Hindlimb muscle (tissue), 1 donor: ENCODE results near the gene ERICH3. TPM values are rescaled to one million over a fixed set of nuclear protein-coding genes. Genes with fewer than 3 reads are reported as not detected.

Experiments used
- DNase-seq: peaks from one replicate; pipeline ENCODE4 v3.0.0-alpha.2; 2013
- polyA plus RNA-seq: library from polyadenylated mRNA; unstranded; fragments of 120-200 nt; gene quantifications from one replicate; pipeline ENCODE4 v1.2.1, GENCODE V29; 2013; ENCODE audit not compliant: insufficient read length

Gene ERICH3, protein sequence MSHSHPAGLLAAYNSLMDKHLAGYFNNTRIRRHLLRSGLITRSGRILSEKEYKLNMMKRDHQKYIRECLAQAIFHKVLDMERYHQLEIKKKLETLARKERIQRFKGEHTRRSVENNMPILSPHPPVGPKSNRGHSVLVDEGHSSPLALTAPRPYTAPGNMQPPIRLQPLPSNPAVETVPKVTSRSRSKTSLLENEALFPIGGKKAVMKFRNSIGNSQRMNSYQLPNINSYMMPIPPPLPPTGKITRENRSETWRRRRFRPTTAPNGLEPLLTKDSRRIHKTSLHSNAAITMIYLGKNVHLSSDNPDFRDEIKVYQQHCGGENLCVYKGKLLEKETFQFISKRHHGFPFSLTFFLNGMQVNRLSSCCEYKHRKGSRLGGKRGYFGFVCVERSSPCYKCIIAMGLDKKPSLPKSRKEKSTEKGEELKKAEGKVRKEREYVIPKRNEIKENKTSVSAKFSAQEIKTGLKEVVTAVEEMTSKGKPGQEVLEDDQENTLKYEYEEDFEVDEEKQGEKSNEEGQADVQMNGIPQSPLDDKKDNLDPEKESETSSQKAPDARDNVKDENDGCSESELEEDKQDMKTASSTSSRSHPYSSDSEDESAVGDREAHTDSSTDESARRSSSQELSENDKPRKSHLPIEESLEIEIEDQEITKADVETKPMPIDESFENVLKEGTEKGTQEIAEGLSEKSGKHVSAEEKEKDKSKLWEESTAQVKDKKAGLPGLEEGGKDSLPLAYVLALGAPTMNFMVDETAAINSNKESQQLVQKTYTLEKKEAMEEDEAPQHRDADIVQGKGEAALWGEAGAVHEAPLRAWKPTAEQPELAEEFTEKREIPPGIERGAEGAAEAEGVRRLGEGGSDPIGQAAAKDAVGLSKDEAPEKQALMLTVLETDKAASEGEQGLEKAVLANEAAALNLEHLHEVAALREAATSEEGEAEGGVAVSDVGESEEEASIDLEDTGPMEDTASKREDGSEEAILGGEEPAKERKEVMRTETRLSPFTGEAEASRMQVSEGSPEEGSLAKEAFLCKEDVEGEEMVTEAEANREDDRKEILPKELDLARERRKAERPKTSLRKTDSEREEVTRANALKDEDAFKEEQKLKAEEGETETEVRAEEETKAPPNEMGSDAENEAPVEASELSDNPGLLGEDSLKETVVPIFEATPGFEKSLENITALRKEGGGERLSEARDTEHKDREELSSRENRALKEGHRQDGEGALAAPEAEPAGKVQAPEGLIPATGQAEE (N-terminal part only)
- 0.08 TPM for polyA plus RNA-seq

DNA sequence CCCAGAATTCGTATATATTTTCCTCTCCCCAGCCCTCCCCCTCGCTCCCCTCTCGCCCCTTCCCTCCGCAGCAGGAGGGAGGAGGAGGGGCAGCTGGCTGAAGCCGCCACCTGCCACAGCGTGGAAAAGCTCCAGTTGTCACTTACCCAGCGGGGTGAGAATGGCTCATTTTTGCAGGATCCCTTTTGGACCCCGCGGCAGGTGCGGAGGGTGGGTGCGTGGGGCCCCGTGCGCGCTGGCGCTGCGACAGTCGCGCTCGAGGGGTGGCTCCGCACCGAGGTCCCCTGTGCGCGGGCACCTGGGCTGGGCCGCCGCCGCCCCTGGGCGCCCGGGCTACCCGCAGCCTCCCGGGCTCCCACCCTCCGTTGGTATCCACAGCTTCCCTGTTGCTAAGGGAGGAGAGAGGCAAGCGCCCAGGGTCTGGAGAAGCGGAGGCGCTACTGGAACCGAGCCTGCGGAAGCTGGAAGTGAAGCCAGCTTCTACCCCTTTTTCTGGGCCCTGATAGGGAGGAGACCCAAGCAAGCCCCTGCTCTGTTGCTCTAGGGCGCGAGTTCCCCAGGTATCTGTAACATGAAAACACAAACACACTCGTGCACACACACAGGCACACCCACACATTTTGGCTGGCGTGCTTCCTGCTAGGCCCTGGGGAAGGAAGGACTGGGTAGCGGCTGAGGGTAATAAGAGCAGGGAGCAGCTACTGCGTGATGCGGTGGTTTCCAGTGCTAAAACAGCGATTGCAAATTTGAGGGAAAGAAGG, at the start of gene ERICH3:
ERICH3 (minus strand) TSS at position 442 of the 761 bp plus-strand sequence; CDS start at position 169, 273 bp downstream.
- DNase-seq, result peak; percentile 14

DNA sequence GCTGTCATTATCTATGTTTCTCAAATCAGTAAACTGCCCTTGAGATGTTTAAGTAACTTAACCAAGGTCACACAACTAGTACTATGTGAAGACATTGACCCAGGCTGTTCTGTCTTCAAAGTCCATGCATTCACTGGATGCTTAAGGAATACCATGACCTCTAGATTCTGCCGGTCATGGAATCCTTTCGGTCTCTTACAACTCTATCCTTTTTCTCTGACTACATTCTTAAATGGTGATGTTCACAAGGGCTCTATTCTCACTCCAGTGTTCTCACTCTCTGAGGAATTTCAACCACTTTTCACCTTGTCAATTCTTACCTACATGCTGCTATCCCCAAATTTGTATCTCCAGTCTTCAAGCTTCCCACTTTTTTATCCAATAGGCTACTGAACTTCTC, 44.0 kb upstream of the ERICH3 start:
- no peak for DNase-seq

DNA sequence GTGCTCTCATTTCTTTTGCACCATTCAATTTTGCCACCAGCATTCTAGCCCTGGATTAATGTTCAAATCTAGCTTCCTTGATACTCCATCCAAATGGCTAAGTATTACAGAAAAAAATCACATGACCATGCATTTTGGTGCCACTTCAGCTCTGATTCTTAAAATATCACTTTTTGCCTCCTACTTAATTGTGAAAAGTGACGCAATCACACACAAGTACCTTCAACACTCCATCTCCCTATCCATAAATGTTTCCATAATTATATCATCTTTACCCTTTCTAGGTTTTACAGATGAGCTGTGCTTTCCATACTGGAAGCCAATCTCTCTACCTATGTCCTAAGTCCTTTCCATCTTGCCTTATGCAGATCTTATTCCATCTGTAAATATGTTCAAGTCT, 43.2 kb upstream of the ERICH3 start:
- no peak for DNase-seq

DNA sequence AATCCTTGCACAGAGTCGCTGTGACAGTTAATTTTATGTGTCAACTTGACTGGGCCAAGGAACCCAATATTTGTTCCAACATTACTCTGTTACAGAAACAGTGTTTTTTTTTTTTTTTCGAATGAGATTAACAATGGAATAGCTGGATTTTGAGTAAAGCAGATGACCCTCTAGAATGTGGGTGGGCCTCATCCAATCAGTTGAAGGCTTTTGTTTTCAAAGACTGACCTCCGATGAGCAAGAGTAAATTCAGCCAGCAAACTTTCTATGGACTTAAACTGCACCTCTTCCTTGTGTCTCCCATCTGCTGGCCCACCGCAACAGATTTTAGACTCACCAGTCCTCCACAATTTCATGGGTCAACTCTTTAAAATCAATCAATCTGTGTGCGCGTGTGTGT, 42.2 kb upstream of the ERICH3 start:
- no peak for DNase-seq

DNA sequence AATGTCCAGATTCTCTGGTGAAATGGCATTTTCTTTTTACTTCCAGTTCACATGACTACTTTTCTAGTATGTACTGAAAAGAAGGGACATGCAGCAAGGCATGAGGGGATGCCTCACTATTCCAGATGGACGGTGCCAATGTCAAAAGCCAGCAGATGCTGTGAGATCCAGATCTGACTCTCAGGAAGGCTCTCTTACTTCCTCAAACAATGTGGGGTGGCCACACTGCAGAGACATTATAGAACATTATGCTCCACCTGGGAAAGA, 41.6 kb upstream of the ERICH3 start:
- DNase-seq, result no peak

DNA sequence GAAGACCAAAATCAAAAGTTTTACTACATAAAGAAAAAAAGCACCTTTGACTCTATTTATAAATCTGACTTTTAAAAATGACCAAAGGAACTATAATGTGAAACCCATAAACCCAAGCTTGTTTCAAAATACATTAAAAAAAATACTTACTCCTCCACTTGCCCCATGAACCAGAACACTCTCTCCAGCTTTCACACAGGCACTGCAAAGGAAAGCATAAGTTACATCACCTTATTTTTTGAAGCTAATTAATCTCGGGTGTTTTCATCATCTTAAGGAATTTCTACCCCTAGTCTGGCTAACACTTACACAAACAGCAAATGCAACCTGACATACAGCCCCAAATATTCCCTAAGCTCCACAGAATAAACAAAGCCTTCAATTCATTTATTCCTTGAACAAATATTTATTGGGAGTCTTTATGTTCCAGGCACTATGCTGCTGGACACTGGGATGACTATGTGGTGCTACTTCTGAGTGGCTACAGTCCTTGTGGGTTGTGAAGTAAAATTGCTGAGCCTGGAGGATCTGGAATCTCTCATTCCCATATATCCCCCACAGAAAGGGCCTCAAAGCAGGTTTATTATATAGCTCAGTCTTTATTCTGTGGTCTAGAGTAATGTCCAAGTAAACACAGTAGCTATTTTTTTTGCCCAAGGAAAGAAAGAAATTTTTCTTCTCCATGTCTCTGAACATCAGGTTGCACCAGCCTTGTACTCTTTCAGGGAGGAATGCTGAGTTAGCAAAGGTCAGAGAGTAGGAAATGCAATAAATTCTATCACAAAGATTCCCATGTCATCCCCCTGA, 41.0 kb upstream of the ERICH3 start:
- no peak for DNase-seq

DNA sequence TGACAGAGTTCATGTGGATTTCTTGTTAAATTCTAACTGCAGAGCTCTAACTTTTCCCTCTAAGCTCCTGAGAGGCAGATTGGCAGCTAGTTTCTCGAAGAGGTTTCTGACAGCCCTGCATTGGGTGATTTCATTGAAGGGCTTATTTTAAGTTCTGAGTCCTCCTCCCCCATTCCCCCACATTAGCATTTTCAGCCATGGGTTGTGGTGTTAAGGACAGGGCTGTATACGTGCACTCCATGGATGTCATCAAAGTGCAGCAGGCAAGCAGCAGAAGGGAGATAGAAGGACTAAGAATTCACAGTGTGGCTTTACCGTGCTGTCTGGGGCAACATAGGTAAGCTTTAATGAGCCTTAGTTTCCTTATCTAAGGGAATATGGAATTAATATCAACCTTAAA, 40.3 kb upstream of the ERICH3 start:
- no peak for DNase-seq

DNA sequence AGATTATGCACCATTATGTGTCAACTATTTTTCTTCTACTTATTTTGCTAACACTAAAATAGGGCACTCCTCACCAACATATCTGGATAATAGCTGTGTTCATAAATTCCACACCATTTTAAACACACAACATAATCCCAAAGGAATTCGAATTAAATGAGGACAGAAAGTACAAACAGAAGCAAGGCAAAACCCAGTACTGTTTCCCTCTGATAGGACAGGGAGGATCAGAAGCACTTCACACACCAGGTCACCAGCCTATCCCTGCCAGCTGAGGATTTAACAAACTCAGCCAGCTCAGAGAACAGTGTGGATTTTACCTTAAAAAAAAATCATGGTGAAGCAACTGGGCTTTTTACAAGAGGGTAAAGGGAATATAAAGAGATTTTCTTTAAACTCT, 39.3 kb upstream of the ERICH3 start:
- no peak for DNase-seq

DNA sequence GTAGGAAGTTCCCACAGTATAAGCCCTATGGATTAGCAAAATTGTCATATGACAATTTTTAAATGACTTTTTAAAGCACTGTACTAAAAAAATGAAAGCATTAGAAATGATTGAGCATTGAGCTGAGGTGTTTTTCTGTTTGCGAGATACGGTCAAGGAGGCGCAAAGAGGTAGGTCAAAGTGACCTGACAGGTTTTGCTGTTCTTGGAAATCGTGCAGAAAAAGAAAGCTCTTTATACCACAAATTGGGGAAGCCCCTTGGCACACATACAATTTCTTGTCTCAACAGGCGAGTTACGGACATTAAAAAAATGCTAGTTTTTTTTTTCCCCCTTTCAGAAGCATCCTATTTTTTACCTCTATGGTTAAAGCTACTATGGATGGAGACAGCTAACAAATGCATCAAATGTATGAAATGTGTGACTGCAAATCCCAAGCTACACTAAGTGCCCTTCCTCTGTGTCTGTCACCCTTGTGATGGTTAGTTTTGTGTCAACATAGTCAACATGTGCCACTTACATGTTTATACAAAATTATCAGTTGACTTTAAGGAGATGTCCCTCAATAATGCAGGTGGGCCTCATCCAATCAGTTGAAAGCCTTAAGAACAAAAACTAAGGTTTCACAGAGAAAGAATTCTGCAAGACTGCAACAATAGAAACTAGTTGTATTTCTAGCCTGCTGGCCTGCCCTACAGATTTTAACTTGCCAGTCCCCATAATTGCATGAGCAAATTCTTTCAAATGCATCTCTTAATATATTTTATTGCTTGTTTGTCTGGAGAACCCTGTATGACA, 30.0 kb upstream of the ERICH3 start:
- no peak for DNase-seq

DNA sequence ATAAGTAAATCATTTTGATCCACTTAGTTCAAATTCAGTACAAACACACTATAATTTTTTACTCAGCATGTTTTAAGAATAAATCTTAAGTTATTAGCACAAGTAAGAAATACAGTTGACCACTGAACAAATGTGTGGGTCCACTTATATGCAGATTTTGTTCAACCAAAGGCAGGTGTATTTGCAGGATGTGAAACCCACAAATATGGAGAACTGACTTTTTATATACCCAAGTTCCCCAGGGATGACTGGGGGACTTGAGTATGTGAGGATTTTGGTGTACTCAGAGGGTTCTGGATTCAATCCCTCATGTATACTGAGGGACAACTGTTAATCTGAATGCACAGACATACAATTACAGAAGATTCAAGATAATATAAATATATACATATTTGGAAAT, 25.7 kb upstream of the ERICH3 start:
- no peak for DNase-seq

DNA sequence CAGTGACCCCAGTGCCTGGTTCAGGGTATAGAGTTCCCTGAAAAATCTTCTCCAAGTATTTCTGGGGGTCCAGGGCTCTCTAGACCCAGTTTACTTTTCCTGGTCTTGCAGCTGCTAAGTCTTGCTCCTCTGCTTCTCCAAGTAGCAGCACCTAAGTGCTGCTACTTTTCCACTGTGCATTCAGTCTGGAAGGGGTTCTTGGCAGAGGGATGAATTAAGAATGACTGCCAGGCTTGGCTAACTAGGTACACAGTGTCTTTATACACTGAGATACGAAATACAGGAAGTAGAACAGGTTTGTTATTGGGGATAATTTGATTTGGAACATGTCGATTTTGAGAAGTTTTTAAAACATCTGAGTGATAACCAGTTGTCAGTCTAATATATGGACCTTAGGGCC, 24.2 kb upstream of the ERICH3 start:
- no peak for DNase-seq

DNA sequence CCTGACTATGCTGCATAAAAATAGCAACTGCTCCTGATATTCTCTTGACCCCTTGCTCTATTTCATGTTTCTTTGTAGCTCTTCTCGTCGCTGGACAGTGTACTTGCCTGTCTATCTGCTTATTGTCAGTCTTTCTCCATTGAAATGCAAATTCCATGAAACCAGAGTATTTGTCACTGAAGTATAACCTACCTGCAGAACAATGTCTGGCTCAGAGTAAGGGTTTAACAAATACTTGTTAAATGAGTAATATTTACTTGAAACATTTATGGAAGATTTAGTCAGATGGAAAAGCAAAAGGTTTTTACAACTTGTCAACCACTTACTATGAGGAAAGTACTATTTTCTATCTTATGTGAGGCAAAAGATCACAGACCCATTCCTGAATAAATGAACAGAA, 19.9 kb upstream of the ERICH3 start:
- DNase-seq, result no peak

DNA sequence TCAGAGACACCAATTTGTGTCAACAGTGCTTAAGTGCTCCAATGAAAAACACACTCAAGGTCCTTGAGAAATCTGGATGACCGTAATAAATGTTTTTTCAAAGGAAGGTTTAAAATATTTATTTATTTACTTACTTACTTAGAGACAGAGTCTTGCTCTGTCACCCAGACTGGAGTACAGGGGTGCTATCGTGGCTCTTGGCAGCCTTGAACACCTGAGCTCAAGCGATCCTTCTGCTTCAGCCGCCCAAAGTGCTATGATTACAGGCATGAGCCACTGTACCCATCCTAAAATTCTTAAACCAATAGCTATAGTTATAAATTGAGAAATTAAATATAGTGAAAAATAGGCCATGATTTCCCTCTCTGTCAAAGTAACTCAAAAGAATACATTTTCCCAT, 17.3 kb upstream of the ERICH3 start:
- DNase-seq, result no peak

DNA sequence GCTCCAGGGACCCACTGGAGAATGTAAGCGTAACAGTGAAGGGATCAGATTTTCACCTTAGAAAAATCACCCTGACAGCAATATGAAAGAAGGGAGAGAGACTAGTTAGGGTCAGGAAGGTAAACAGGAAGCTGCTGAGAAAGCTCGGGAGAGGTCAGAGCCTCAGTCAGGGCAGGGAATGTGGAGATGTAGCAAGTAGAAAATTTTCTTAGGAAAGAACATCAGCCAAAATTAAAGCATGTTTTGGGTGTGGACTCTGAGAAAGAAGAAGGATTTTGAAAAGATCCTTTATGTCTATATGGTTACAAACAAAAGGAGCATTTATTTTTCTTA, 16.7 kb upstream of the ERICH3 start:
- DNase-seq, result no peak

DNA sequence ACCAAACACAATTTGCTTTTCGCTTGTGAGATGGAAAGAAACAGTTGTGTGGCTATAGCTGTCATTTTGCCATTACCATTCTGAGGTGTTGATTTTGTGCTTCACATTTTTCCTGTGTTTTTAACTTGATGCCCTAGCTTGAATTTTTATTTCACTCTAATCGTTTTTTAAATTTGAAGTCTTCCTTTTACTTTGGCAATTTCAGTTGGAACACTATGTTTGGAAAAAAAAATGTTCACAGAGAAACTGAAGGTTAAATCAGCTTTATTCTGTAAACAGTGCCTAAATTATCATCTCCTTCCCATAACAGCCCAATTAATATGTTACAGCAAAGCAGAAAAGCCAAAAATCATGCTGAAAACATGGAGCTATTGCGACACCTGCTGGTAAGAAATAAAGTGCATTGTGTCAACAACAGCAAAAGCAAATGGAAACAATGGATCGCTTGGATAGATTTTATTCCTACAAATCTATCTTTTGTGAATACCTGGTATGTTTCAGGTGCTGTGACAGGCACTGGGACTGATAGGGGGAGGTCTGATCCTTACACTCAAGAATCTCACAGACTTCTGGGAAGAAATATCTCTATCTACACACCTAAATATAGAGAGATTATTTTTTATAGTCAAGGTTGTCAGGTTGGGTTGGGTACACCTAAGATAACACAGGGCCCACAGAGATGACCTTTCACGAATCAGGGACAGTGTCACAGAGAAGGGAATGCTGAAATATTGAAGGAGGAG, 16.2 kb upstream of the ERICH3 start:
- peak; percentile 52 for DNase-seq

DNA sequence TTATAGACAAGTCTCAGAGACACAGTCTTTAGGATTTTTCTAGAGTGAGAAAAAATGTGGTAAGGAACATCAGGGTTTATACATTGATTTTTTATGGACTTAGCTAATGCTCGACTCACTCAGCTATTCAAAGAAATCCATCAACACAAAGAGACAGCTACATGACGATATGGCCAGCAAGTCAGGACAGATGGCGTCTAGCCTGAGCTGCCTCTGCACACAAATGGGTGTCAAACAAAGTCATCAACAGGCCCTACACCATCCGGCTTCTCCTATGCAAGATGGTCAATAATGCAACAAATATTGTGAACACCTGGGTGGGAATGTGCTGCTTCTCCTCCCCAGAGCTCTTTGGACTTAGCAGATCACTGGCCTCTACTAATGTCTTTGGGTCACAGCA, 13.3 kb upstream of the ERICH3 start:
- no peak for DNase-seq

DNA sequence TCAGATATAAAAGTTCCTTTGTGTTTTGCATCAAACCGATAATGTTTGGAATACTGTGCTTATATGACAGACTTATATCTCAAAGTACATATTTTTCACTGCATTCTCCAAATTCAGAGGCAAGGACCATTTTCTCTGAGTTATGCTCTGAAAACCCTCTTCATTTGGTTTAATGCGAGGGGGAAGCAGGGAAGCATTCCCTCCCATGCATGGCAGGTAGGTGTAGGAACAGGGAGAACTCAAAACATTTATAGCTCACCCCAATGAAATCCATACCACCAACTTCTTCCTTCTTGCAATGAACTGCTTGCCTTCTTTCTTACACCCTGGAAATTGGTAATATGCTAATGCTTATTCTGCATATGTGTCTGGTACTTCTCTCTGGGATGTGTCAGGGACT, 10.7 kb upstream of the ERICH3 start:
- DNase-seq, result no peak

DNA sequence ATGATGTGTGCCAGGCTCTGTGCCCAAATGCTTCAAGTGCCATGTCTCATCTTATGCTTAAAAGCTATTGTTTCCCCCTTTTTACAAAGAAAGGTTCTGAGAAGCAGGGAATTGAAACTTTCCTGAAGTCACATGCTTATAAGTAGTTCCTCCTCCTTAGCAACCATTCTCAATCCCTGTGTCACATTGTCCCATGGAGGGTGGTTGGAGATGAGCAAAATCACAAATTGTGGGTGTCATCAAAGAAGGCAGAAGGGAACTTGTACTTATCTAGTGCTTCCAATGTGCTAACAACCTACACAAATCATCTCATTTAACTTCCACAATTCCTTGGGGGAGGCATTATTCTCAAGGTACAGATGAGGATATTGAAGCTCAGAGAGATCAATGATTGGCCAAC, 10.1 kb upstream of the ERICH3 start:
- DNase-seq, result no peak

DNA sequence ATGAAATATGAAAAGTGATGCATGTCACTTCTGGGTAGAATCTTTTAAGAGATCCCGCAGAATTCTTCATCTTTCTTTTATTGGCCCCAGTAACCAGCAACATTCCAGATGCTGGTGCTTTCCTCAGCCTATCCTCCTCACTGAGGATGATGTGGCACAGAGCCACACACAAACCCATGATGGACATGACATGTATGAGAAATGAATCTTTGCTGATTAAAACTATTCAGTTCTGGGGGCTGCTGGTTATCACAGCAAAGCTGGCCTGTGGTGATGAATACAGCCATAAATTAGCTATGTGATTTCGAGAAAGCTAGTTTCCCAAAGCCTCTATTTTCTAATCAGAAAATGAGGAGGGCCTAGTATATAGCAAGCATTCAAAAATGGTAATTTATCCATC, 8.3 kb upstream of the ERICH3 start:
- DNase-seq, result no peak

DNA sequence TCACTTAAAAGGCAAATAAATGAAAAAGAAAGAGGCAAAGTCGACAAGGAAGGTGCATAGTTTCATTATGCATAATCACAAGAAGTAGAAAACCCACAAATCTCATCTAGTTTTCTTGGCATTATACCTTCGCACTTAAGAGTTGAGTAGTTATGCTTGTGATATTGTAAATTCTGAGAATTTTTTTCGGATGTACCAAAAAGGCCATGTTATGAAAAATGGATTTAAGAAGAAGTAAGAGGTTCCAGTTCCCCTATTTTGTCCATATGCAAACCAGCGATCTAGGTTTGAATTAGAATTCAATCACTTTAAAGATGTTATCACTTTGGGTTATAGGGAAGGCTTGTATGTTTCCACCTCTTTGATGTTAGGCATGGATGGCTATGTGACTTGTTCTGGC, 7.9 kb upstream of the ERICH3 start:
- no peak for DNase-seq
